Hindlimb muscle (tissue), 1 donor: ENCODE data around the gene RUFY2. TPM values are rescaled to one million over a fixed set of nuclear protein-coding genes. Genes with fewer than 3 reads are reported as not detected.

ENCODE experiments used
- DNase-seq: peaks from one replicate; pipeline ENCODE4 v3.0.0-alpha.2; 2013
- polyA plus RNA-seq: library from polyadenylated mRNA; unstranded; fragments of 120-200 nt; gene quantifications from one replicate; pipeline ENCODE4 v1.2.1, GENCODE V29; 2013; ENCODE audit not compliant: insufficient read length

The RUFY2 gene, protein sequence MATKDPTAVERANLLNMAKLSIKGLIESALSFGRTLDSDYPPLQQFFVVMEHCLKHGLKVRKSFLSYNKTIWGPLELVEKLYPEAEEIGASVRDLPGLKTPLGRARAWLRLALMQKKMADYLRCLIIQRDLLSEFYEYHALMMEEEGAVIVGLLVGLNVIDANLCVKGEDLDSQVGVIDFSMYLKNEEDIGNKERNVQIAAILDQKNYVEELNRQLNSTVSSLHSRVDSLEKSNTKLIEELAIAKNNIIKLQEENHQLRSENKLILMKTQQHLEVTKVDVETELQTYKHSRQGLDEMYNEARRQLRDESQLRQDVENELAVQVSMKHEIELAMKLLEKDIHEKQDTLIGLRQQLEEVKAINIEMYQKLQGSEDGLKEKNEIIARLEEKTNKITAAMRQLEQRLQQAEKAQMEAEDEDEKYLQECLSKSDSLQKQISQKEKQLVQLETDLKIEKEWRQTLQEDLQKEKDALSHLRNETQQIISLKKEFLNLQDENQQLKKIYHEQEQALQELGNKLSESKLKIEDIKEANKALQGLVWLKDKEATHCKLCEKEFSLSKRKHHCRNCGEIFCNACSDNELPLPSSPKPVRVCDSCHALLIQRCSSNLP
- 19.5 TPM for polyA plus RNA-seq

DNA sequence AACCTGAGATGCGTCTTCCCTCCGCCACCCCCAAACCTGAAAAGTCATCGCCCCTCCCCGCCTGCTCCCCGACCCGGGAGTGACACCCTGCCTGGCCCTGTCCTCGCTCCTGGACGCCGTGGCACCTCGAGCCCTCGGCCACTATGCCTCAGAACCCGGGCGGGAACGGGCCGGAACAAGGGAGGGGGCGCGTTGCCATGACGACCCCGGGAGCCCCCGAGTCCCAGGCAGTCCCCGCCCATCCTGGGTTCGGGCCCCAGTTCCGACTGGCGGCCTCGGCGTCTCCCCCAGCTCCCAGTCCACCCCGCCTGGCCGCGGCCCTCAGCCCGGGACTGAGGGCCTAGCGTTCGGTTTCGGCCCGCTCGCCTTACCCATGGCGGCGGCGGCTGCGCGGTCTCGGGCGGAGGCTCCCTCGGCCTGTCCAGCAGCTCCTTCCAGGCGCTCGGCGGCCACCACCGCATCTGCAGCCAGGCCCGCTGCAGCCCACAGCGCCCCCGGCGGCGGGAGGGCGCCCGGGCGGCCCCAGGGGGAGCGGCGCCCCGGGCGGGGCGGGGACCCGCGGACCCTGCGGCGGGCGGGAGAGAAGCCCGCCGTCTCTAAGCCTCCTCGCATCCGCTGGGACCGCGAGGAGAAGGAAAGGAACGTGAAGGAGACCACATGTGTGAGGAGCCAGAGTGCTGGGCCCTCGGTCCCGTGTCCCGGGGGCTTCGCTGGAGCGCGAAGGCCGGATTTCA lies at the start of gene RUFY2:
Gene RUFY2, minus strand, starts transcription at position 463 of the 734 bp plus-strand sequence. Its CDS starts 88 bp downstream, at position 375.
- DNase-seq, result peak; percentile 90

DNA sequence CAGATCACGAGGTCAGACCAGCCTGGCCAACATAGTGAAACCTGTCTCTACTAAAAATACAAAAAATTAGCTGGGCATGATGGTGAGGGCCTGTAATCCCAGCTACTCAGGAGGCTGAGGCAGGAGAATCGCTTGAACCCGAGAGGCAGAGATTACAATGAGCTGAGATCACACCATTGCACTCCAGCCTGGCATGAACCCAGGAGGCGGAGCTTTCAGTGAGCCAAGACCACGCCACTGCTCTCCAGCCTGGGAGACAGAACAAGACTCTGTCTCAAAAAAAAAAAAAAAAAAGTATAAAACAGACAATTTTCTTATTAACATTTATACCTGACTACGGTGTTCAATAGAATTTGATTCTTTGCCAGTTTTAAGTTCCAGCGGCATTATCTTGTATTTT lies 42.6 kb upstream of the RUFY2 start:
- peak; percentile 21 for DNase-seq

GRCh38 chr10:68446179-68446578 lies 39.1 kb upstream of the RUFY2 start:
- no peak for DNase-seq

DNA sequence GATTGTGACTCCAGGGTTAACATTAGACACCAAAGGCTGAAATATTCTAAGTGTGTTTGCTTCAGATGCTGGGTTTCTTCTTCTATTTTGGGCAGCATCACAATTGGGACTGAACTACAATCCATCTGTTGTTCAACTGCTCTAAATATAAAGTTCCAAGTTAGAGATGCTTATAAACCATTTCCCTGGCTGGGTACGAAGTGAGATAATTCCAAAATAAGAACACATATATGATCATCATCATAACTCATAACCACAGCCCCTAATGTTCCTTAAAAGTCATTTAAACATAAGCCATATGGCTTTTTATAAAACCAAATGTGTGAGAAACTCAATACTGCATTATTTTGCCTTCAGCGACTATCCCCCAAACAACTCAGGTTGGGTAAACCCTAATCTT lies 35.9 kb upstream of the RUFY2 start:
- DNase-seq, result no peak

- DNase-seq, result no peak
These were observed 33.8 kb upstream of the RUFY2 start for GRCh38 chr10:68440898-68441297.

DNA sequence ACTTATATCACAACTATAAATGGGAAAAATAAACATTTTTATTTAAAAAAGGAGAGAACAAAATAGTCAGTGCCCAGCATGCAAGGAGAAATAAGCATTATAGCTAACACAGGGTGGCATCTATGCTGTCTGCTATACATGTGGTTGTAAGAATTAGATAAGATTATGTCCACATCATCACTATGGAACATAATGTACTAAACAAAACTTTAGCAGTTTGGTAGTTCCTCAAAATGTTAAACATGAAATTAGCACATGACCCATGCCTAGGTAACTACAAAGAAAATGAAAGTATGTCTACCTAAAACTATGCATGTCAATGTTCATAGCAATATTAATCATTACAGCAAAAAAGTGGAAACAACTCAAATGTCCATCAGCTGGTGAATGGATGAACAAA lies 28.7 kb upstream of the RUFY2 start:
- no peak for DNase-seq

DNA sequence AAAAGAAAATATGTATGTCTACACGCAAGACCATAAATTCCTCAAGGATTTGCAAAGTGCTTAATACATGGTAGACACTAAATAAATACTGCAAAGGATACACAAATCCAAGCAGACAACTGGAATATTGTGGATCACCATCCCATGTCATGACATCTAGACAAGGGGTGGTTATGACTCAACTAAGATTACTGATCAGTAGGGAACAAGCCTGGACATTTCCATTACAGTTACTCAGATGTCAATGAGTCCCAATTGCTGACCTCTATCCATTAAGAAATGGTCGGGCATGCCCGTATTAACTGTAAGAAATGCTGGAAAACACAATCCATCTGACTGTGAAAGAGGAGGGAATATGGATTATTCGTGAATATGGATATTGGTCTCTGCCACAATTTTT lies 27.6 kb upstream of the RUFY2 start:
- no peak for DNase-seq

DNA sequence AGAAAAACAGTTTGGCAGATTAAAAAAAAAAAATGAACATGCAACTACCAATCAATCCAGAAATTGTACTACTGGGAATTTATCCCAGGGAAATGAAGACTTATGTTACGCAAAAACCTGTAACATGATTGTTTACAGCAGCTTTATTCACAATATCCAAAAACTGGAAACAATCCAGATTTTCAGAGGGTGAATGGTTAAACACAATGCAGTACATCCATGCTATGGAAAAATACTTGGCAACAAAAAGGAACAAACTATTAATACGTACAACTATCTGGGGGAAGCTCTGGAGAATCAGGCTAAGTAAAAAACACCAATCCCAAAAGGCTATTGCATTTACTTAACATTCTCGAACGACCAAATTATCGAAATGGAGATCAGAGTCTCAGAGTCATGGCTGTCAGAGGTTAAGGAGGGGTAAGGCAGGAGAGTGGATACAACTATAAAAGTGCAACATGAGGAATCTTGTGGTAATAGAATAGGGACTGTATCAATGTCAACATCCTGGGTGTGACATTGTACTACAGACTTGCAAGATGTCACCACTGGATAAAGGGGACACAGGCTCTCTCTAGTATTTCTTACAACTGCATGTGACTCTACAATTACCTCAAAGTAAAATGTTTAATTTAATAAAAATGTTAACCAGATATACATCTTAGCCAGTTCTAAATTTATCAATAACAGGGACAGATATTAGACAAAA lies 21.5 kb upstream of the RUFY2 start:
- DNase-seq, result no peak

GRCh38 chr10:68424454-68425014 lies 17.5 kb upstream of the RUFY2 start:
- no peak for DNase-seq

DNA sequence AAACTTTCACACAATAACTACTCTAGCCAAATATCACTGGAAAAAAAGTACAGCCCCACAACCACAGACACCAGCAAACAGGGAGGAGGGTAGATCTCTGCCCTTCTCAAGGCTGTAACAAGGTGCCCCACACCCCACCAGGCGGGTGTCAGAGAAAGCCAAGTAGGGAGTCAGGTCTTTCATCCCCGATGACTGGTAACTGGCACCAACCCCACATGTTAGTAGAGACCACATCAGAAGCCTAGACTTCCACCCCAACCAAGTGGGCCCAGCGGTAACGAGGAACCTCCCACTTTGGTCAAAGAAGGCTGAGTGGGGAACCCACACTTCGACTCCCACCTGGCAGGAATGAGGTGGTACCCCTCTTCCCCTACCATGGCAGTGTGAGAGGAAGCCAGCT lies 16.4 kb upstream of the RUFY2 start:
- no peak for DNase-seq

- no peak for DNase-seq
These were observed 12.3 kb upstream of the RUFY2 start for GRCh38 chr10:68419376-68419775.

- DNase-seq, result no peak
These were observed 1.9 kb upstream of the RUFY2 start for GRCh38 chr10:68408898-68409518.

GRCh38 chr10:68406111-68406814 lies 814 bp downstream of the RUFY2 start:
- DNase-seq, result peak; percentile 67

- DNase-seq, result no peak
These were observed 3.4 kb downstream of the RUFY2 start for GRCh38 chr10:68403701-68404100.

DNA sequence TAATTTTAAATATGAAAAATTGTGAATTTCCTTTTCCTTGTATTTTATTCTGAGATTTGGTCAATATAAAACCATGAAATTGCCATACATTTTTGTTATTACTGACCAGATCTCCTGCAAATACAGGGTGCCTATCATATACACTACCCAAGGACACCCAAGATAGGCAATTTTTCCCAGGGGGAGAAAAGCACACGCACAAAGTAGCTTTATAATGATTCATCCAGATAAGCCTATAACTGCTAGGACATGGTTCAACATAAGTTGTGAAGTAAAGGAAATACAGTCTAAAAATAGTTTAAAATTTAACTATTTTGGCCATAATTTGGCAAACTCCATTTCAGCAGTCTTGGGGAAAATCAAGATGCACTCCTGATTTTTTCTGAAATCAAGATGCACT lies 4.8 kb downstream of the RUFY2 start:
- DNase-seq, result no peak

DNA sequence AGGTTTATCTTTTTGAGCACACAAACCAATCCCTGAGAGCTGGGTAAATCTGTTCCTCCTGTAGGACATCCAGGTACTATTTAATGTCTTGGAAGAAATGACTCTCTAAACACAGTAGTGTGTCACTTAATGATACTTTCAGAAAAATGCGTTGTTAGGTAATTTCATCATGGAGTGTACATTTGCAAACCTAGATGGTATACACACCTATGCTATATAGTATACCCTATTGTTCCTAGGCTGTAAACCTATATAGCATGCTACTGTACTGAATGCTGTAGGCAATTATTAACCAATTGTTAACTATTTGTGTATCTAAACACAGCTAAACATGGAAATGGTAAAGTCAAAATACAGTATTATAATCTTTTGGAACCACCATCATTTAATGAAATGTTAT lies 10.1 kb downstream of the RUFY2 start:
- DNase-seq, result no peak

- no peak for DNase-seq
These were observed 21.3 kb downstream of the RUFY2 start for GRCh38 chr10:68385740-68386139.

DNA sequence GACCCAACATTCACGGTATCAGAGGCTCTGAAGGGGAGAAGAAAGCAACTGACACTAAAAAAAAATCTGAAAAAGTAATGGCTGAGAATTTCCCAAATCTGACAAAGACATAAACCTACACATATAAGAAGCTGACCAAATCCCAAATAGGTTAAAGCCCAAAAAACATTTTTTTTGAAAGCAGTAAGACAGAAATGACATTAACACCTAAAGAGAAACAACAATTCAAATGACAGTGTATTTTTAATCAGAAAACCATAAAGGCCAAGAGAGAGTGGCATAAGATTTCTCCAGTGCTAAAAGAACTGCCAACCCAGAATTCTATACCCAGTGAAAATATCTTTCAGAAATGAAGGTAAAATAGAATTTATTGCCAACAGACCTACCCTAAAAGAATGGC lies 35.5 kb downstream of the RUFY2 start:
- no peak for DNase-seq

DNA sequence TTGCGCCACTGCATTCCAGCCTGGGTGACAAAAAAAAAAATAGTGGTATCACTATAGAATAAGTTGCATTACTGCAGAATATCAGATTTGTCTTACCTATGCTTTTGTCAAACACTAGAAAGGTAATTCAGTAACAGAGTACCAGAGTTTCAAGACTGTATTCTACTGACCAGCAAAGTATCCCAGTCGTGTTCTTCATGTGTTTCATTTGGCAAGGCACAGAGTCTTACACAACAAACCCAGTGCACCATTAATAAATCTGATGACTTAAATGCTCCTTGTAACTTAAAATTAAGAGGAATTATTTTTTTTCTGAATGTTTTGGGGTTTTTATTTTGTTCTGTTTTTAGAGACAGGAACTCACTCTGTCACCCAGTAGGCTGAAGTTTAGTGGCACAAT lies 40.0 kb downstream of the RUFY2 start:
- no peak for DNase-seq

- no peak for DNase-seq
These were observed 40.5 kb downstream of the RUFY2 start for GRCh38 chr10:68366600-68366999.

GRCh38 chr10:68365611-68366010 lies 41.5 kb downstream of the RUFY2 start:
- DNase-seq, result no peak
